Kidney (tissue), 14 donors: ENCODE measurements around the gene RGL2. TPM values are rescaled to one million over a fixed set of nuclear protein-coding genes. Genes with fewer than 3 reads are reported as not detected.

Experiments
- DNase-seq, 5 donors: peaks; one replicate each; pipeline ENCODE4 v3.0.0-alpha.2; 2013 to 2020
- FAIRE-seq: peaks from 2 replicates; lab custom pipeline; 2012; peaks lifted over from hg19 to GRCh38; lab: Jason Lieb, UNC
- H3K27ac ChIP-seq, 2 donors: one replicate each; pipeline ENCODE4 v1.7.0; 2013; ENCODE audit warnings: low read depth in 2 of 2, low read length in 2 of 2, inconsistent platforms in 1 of 2
- H3K27me3 ChIP-seq: one replicate; pipeline ENCODE4 v1.7.1; 2013; ENCODE audit warnings: low read length, inconsistent platforms; ENCODE audit not compliant: control insufficient read depth, insufficient read depth
- H3K36me3 ChIP-seq, 3 donors: one replicate each; pipeline versions ENCODE4 v1.7.0 to v1.7.1; 2013; ENCODE audit warnings: low read length in 3 of 3, control low read depth in 1 of 3, inconsistent platforms in 1 of 3; ENCODE audit not compliant: insufficient read depth in 3 of 3, control insufficient read depth in 2 of 3
- H3K4me1 ChIP-seq, 3 donors: one replicate each; pipeline versions ENCODE4 v1.7.0 to v1.7.1; 2013; ENCODE audit warnings: low read length in 3 of 3, inconsistent platforms in 1 of 3, low read depth in 1 of 3; ENCODE audit not compliant: control insufficient read depth in 2 of 3, insufficient read depth in 2 of 3
- H3K4me3 ChIP-seq, 3 donors: one replicate each; pipeline versions ENCODE4 v1.7.0 to v1.8.1; 2013; ENCODE audit warnings: low read length in 3 of 3, control low read depth in 1 of 3, inconsistent platforms in 1 of 3
- H3K9ac ChIP-seq, 3 donors: one replicate each; pipeline versions ENCODE4 v1.7.0 to v1.7.1; 2013; ENCODE audit warnings: low read length in 3 of 3, control low read depth in 1 of 3, inconsistent platforms in 1 of 3
- H3K9me3 ChIP-seq, 3 donors: one replicate each; pipeline versions ENCODE4 v1.7.0 to v1.7.1; 2013; ENCODE audit warnings: low read length in 3 of 3, control low read depth in 1 of 3, inconsistent platforms in 1 of 3; ENCODE audit not compliant: control insufficient read depth in 2 of 3, insufficient read depth in 1 of 3
- intact Hi-C: fragments of 100-400 bp; cut with DNase I; formaldehyde crosslinking; loops from one replicate; pipeline ENCODE4 v1.11.1; 2022
- polyA plus RNA-seq: library from polyadenylated mRNA; stranded (reverse); fragments of 350-450 nt; fragmentation: Illumina TruSeq; extraction: RNeasy Lipid Tissue Mini Kit (QIAGEN cat#74804); gene quantifications from one replicate; pipeline ENCODE4 v1.2.3, GENCODE V29; 2014; ENCODE audit warnings: low read depth, low replicate concordance; ENCODE audit not compliant: insufficient read depth
- total RNA-seq: library from RNA; stranded (reverse); fragmentation: NEBNext Ultra II Directional; extraction: Animal tissue kit (Norgen Biotek cat#: 25700); gene quantifications from one replicate; pipeline ENCODE4 v1.2.1, GENCODE V29; 2021
- TF ChIP-seq, protein P1 (sequence below): IDR thresholded peaks from 3 replicates; pipeline ENCODE4 v1.5.1; 2012; ENCODE audit warnings: mild to moderate bottlenecking, moderate library complexity, borderline replicate concordance; ENCODE audit not compliant: insufficient read depth; ENCODE audit errors: extremely low read depth
- donor health status: control.
- donor health status: control.
- donor health status: control.
- donor health status: control.
- donor health status: control.
- donor health status: DM: yes; HTN: yes; CAD: no.
- donor health status: Normal renal cell carcinoma (clear cell type).

RGL2 gene
- total and polyA plus RNA-seq, 2 donors from 2014 or later = 56.2 to 92.4 TPM

DNA sequence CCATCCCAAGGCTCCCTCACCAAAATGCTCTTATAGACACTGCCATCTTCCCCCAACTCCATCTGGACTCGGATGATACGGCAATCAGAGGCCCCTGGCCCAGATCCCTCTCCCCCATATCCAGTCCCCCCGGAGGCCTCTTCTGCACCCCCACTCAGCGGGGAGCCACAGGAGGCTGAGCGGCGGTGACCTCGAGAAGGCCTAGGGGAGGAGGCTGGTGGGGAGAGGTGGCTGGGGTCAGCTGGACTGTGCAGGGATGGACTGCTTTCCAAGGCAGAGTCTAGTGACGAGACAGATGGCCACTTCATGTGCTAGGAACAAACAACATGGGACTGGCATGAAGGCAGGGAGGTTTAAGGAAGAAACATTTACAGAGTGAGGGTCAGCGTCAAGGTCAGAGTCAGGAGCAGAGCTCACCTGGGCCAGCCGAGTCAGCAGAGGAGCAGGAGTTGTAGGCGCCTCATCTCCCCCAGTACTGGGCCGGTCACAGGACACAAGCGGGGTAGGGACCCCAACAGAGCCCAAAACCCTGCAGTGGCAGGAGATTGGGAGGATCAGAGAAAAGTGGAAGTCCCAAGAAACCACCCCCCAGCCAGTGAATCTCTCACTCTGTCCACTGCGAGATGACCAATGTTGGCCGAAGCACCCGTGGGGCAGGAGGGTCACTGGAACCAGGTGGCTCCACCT lies 5.6 kb downstream of the RGL2 start:
- peaks cover 2 to 25% (median 16%) of the 10 kb centered on the region in 3 donors for H3K36me3 ChIP-seq
- DNase-seq = no peak
- no peaks in the 10 kb centered on the region for H3K9me3 ChIP-seq
- TF ChIP-seq, protein P1, sequence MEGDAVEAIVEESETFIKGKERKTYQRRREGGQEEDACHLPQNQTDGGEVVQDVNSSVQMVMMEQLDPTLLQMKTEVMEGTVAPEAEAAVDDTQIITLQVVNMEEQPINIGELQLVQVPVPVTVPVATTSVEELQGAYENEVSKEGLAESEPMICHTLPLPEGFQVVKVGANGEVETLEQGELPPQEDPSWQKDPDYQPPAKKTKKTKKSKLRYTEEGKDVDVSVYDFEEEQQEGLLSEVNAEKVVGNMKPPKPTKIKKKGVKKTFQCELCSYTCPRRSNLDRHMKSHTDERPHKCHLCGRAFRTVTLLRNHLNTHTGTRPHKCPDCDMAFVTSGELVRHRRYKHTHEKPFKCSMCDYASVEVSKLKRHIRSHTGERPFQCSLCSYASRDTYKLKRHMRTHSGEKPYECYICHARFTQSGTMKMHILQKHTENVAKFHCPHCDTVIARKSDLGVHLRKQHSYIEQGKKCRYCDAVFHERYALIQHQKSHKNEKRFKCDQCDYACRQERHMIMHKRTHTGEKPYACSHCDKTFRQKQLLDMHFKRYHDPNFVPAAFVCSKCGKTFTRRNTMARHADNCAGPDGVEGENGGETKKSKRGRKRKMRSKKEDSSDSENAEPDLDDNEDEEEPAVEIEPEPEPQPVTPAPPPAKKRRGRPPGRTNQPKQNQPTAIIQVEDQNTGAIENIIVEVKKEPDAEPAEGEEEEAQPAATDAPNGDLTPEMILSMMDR = no peak
- H3K4me1 ChIP-seq = peaks cover 0 to 24% (median 12%) of the 10 kb centered on the region in 3 donors
- H3K27ac ChIP-seq = no peak overlapping the region
- FAIRE-seq = no peak
- intact Hi-C loops = no loop called here
- H3K27me3 ChIP-seq = no peaks in the 10 kb centered on the region
- no peak overlapping the region for H3K4me3 ChIP-seq
- H3K9ac ChIP-seq = no peak overlapping the region

DNA sequence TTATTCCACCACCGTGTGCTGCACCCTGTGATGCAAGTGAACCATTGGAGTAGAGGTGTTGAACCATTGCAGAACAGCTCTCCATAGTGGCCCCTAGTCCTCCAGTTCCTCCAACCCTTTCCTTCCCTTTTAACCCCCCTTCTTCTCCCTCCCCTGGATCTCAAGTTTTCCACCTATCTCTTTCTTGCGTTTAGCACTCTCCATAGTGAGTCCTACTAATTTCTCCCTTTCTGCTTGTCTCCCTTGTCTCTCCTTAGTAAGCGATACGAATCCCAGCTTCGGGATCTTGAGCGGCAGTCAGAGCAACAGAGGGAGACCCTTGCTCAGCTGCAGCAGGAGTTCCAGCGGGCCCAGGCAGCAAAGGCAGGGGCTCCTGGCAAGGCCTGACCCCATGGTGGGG lies 8.3 kb downstream of the RGL2 start:
- Histone ChIP-seq H3K27me3 (no peaks in the 10 kb centered on the region), H3K4me3 (peak overlapping the region; percentile 89 to 99 (median 98)), H3K4me1 (peaks cover 0 to 16% (median 14%) of the 10 kb centered on the region in 3 donors), H3K9me3 (no peaks in the 10 kb centered on the region), H3K27ac (no peak overlapping the region), H3K9ac (peak overlapping the region in 1 of 3 donors; percentile 82), H3K36me3 (peaks cover 2 to 36% (median 9%) of the 10 kb centered on the region in 3 donors)
- FAIRE-seq (no peak), DNase-seq (no peak)
- intact Hi-C loops = no loop called here
- TF ChIP-seq, protein P1 = no peak

DNA sequence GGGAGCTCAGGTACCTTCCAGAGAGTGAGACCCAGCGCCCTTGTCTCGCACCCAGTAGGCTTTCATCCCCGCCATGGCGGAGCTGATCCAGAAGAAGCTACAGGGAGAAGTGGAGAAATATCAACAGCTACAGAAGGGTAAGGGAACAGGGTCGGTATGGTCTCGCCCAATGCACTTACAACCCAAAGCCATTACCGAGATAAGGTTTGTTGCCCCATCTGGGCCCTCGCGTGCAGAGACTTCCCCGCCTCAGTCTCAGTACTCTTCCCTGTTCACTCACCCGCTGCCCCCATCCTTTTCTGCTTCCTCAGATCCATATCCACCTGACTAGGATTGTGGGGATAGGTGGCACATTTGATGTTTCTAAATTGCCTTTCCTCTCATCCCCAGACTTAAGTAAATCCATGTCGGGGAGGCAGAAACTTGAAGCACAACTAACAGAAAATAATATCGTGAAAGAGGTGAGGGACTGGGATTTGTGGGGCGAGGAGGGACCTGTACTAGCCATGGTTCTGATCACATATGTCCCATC lies 8.9 kb downstream of the RGL2 start:
- Histone ChIP-seq H3K27ac (peak overlapping the region in 1 of 2 donors; percentile 84), H3K36me3 (peaks cover 2 to 35% (median 9%) of the 10 kb centered on the region in 3 donors)
- FAIRE-seq = no peak

More for the DNA sequence above, 8.9 kb downstream of the RGL2 start:
- Histone ChIP-seq H3K9me3 (no peaks in the 10 kb centered on the region), H3K4me3 (peak overlapping the region; percentile 89 to 99 (median 98)), H3K9ac (peak overlapping the region; percentile 82 to 97 (median 83)), H3K4me1 (peaks cover 0 to 16% (median 14%) of the 10 kb centered on the region in 3 donors), H3K27me3 (no peaks in the 10 kb centered on the region)
- intact Hi-C loops = no loop called here
- DNase-seq = no peak
- TF ChIP-seq, protein P1 = no peak
